GM18870 (cell line): Measurements from ENCODE around the gene FGF21.
"Not testable (repeated sequence)": the region's sequence is repeated elsewhere in the genome, so short reads cannot be mapped to it uniquely, and the experiment has no call there.

ENCODE experiments used
- ATAC-seq: cut with Tn5 transposase; IDR thresholded peaks from one replicate; pipeline ENCODE4 v1.9.1; 2021; ENCODE audit warnings: moderate library complexity; ENCODE audit not compliant: unreplicated experiment

Gene FGF21

DNA sequence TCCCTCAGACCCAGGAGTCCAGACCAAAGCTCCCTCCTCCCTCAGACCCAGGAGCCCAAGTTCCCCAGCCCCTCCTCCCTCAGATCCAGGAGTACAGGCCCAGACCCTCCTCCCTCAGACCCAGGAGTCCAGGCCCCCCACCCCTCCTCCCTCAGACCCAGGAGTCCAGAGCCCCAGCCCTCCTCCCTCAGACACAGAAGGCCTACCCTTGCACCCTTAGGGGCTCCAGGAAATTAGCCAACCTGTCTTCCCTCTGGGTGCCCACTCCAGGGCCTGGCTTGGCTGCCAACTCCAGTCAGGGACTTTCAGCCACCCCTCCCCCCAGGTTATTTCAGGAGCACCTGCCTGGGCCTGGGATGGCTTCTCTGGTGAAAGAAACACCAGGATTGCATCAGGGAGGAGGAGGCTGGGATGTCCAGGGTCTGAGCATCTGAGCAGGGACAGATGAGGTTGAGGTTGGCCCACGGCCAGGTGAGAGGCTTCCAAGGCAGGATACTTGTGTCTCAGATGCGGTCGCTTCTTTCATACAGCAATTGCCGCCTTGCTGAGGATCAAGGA is at the start of gene FGF21:
Gene FGF21, plus strand, starts transcription at position 441 of the 558 bp plus-strand sequence. CDS start 713 bp downstream, outside the sequence.
- ATAC-seq = no peak

DNA sequence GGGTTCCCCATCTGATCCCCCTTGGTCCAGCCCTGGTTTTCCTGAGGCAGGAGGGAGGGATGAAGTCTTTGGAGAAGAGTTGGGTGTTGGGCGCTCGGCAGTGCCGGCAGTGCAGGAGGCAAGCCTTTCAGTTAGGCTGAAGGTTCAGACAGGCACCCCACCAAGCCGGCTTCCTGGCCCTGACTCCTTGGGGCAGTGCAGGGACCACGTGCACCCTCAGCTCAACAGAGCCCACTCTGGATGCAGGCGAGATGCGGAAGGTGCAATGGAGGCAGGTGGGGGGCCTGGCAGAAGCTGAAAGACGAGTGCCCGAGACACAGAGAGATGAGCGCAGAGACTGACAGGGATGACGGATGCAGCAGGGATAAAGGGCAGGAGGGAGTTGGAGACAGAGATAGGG is 46.9 kb upstream of the FGF21 start:
- no peak for ATAC-seq

- ATAC-seq = no peak
These were observed 44.1 kb upstream of the FGF21 start for GRCh38 chr19:48711106-48711662.

- no peak for ATAC-seq
These were observed 42.1 kb upstream of the FGF21 start for GRCh38 chr19:48713041-48713863.

- peak; percentile 90 for ATAC-seq
These were observed 41.2 kb upstream of the FGF21 start for GRCh38 chr19:48713864-48714755.

DNA sequence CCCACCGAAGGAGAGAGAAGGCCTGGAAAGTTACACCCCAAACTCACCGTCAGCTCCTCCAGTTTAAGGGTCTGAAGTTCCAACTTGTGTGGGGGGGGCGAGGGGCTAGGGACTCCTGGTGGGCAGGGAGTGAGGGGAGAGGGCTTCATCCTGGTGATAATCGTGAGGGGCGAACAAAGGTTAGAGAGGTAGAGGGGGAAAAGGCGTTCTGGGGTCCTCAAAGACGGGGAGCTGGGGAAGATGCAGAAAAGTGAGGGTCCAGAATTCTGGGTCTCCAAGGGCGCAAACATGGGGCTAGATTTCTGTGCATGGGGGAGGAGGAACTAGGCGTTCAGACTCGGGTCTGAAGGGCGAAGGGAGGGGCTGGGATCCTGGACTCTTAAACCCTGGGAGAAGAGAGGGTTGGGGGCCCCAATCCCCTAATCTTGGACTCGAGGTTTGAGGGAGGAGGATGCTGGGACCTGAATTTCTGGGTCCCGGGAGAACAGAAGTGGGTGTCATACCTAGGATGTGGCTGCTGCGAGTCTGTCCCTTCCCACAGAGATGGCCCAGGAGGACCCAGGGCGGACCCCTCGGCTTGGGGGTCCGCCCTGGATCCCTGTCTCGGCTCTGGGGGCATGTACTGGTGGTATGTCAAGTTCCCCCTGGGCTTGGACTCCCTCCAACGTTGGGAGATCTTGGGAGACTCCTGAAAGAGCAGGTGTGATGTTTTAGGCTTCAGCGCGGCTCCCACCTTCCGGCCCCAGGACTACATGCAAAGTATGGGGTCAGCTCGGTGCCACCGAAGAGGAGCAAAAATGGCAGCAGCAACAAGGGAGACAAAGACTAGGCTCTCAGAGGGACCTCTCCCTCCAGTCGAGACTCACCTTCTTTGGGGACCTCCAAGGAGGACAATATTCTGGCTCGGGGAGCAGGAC is 40.3 kb upstream of the FGF21 start:
- ATAC-seq = no peak

DNA sequence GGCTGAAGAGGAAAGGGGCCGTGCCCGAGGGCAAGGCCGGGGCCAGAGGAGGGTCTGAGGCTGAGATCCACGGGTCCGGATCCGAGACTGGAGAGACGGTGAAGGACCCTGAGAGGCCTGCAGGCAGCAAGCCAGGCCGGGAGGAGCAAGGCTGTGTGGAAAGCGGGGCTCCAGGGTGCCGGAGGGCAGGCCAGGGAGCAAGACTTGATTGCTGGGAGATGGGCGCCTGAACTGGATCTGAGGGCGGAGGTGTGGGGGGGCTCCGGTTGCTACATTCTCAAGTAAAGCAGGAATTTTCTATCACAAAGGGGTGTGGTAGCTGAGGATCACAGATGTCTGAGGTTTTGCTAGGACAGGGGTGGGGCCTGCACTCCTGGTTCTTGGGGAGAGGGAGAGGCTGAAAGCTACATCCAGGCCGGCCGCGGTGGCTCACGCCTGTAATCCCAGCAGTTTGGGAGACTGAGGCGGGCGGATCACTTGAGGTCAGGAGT is 39.6 kb upstream of the FGF21 start:
- no peak for ATAC-seq

DNA sequence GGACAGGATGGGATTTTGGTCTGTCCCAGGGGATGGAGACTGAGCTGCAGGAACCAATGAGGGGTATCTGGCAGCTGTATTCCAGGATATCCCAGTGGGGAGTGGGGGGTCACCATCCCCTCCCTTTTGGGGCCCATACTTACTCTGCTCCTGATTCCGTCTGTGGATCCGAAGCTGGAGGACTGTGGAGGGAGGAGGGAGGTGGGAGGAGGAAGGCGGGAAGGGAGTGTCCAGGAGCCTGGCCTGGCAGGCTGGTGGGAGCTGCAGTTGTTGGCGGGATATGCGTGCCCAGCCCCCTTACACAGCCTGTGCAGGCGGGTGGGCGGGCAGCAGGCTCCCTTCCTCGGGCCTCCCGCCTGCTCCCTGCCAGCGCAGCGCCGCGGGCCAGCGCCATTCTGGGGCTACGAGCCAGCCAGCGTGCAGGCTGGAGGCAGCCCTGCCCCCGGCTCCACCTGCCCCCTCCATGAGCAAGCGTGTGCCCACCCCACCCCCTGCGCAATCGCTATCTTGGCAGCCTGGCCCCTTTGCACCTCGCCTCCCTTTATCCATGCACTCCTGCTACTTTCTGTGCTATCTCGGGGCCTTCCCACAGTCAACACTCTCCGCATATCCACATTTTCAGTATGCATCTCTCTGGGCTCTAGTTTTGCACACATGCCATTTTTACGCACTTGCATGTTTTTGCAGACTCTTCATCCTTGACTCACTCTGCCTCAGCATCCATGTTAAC is 38.6 kb upstream of the FGF21 start:
- no peak for ATAC-seq

- not testable (repeated sequence) for ATAC-seq
These were observed 37.2 kb upstream of the FGF21 start for GRCh38 chr19:48718106-48718505.

DNA sequence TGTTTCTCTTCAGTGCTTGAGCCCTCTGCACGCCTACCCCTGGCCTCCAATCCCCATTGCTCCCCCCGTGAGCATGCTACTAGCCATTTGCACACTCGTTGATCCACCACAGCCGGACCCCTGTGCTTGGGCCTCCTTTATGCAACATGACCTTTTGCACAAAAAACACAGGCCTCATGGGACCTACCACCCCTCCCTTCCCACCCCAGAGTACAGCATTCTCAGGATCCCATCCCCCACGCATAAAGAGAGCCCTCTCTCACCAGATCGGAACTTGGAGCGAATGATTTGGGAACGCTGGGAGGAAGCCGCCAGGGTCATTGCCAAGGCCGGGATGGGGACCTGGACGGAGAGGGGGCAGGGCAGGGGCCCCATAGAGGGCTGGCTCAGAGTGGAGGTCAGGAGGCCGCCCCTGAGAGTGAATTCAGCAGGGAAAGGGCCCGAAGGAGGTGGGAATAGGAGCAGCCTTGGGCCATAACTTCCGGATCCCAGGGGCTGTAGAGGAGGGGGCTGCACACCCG is 36.6 kb upstream of the FGF21 start:
- ATAC-seq = no peak

GRCh38 chr19:48719263-48720171 is 35.8 kb upstream of the FGF21 start, which contains the start of gene MAMSTR:
Gene MAMSTR (minus strand): TSS chr19:48719725. CDS start chr19:48719031, 694 bp downstream.
- no peak for ATAC-seq

DNA sequence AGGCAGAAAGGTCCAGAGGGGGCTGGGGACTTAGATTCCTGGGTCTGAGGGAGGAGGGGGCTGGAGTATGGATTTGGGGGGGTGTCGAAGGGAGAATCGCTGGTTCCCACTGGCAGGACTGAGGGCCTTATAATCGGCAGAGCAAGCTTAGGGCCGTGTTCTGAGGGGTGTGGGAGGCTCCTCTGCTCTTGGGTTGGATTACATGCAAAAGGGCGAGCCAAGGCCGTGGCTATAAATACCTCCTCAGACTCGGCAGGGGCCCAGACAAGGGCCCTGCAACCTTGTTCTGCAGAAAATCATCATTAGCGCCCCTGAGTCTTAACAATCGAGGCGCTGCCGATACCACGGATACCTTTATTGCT is 35.1 kb upstream of the FGF21 start:
- peak; percentile 7 for ATAC-seq

DNA sequence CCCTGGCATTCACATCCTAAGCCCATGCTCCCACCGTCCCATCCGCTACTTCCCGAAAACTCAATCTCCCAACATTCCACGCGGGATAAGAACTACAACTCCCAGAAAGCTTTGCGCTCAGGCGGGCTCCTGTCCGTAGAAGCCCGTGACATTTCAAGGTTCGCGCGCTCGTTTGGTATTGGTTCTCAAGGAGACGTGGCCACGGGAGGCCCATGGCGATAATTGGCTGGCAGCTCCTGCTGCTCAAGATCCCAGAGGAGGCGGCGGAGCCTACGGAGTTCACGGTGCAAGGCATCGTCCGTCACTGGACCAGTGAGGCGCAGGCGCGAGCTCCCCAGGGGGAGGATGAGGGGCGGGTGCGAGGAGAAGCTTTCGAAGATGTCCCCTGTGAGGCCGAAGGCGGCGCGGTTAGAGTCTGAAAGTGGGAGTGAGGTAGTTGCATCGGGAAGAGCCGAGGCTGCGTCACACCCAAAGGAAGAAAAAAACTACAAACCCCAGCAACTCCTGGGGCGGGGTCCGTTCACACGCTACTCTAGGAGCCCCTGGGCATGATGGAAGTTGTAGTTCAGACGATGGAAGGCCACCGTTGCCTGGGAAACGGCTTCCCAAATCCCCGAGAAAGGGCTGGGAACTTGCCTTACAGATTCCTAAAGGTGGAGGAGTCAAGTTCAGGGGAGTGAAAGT is 34.6 kb upstream of the FGF21 start:
- ATAC-seq = peak; percentile 76

GRCh38 chr19:48722196-48722708 is 33.1 kb upstream of the FGF21 start:
- ATAC-seq = no peak

DNA sequence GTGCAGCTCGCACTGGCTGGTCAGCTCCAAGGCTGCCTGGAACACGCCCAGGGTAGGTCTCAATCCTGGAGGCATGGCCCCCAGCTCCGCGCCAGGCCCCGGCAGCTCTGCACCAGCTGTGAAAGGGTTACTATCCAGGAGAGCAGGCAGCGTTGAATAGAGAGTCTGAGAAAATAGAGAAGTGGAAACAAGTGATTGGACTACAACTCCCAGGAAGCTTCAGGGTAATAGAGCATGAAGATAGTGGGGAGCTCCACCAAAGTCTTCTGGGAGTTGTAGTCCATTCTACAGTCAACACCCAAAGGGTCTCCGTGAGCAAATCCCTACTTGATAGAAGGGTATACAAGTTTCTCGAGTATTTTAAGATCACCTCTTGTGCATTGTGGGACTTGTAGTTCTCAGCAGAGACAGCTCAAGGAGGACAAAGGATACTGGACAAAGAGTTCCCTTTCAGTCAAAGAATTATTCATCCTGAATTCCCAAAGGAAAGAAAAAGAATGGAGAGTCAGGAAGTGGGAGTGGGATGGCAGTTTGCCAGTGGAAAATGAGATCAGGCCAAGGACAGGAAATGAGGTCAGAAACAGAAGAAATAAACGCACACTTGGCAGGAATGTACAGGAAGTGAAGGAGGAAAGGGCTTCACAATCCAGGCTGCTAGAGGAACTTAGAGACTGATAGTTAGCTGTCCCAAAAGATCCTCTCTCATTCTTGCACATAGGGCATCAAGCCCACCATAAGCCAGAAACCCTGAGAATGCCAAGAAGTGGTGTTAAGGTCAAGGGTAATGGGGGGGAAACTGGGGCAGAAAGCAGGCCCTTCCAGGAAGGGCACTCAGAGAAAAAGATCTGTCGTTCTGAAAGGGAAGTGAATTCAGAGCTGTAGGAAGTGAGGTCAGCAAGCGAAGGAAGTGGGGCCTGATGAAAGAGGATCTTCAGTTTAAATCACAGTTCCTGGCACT is 30.2 kb upstream of the FGF21 start:
- no peak for ATAC-seq

- no peak for ATAC-seq
These were observed 28.8 kb upstream of the FGF21 start for GRCh38 chr19:48726556-48726955.
